HCT116 (cell line): ENCODE measurements around the gene GARIN5B. TPM values are rescaled to one million over a fixed set of nuclear protein-coding genes. Genes with fewer than 3 reads are reported as not detected.

Experiments
- ATAC-seq: fragments of 200-7000 bp; cut with Tn5 transposase; 2 replicates; pipeline ENCODE4 v1.9.1; 2020; ENCODE audit warnings: mild to moderate bottlenecking, moderate library complexity
- BruUV-seq: library from RNA; stranded (reverse); fragments of 400-500 nt; replicated peaks from 2 replicates; lab custom pipeline; 2021; lab: Mats Ljungman, UMichigan
- CTCF ChIA-PET: fragments of 300-600 bp; sonication (Branson Sonifier 250); formaldehyde crosslinking; loops from one replicate; lab custom pipeline; 2021; ENCODE audit warnings: antibody characterized with exemption; lab: Charles Lee
- POLR2A ChIA-PET: fragments of 300-600, 350-600 bp; sonication (Branson Sonifier 250); formaldehyde crosslinking; loops from one replicate; lab custom pipeline; 2021; ENCODE audit warnings: antibody characterized with exemption; lab: Charles Lee
- RAD21 ChIA-PET, 2 experiments: fragments of 300-600 bp; sonication (Branson Sonifier 250); formaldehyde crosslinking; loops; one replicate each; lab custom pipeline; 2023; ENCODE audit warnings: low total read pairs in 2 of 2; ENCODE audit not compliant: uncharacterized antibody in 2 of 2, unreplicated experiment in 2 of 2, low non-redundant PET in 1 of 2; lab: Charles Lee
- DNase-seq: peaks from one replicate; pipeline ENCODE4 v3.0.0-alpha.2; 2010; ENCODE audit warnings: low read depth, low spot score
- H2AFZ ChIP-seq: fragments of 200-600 bp; shearing (Covaris generic), sonication (generic); 2 replicates; pipeline ENCODE4 v1.6.1; 2017; ENCODE audit warnings: low read depth, mixed run types, mixed read lengths, antibody characterized with exemption, low read length; ENCODE audit not compliant: poor library complexity, severe bottlenecking
- H3K27ac ChIP-seq: 2 replicates; pipeline ENCODE4 v1.5.1; 2012; ENCODE audit warnings: low read depth, low read length
- H3K27me3 ChIP-seq: fragments of 200-600 bp; sonication (generic); 2 replicates; pipeline ENCODE4 v1.6.1; 2016; ENCODE audit warnings: mixed run types, low read length, mixed read lengths; ENCODE audit not compliant: insufficient read depth
- H3K36me3 ChIP-seq, 2 experiments: fragments of 200-500 bp in 1 of 2; fragments of 200-600 bp in 1 of 2; sonication (Bioruptor generic) in 1 of 2; sonication (generic) in 1 of 2; 2 replicates each; pipeline versions ENCODE4 v1.5.1 to v1.6.1; 2014 to 2016; ENCODE audit warnings: low read length in 2 of 2, inconsistent platforms in 1 of 2, mixed read lengths in 1 of 2, mixed run types in 1 of 2; ENCODE audit not compliant: insufficient read depth in 2 of 2, control insufficient read depth in 1 of 2
- H3K4me1 ChIP-seq, 2 experiments: fragments of 200-600 bp in 1 of 2; sonication (generic) in 1 of 2; 2 replicates each; pipeline versions ENCODE4 v1.5.1 to v1.6.1; 2012 to 2017; ENCODE audit warnings: low read length in 2 of 2, inconsistent platforms in 1 of 2, mild to moderate bottlenecking in 1 of 2, mixed read lengths in 1 of 2, mixed run types in 1 of 2, moderate library complexity in 1 of 2; ENCODE audit not compliant: insufficient read depth in 2 of 2, control insufficient read depth in 1 of 2
- H3K4me2 ChIP-seq: fragments of 200-600 bp; sonication (generic); 2 replicates; pipeline ENCODE4 v1.6.1; 2017; ENCODE audit warnings: mixed run types, low read length, mixed read lengths
- H3K4me3 ChIP-seq, 2 experiments: fragments of 200-600 bp in 1 of 2; sonication (generic) in 1 of 2; replicated peaks in 1 of 2; 2 replicates each; pipeline ENCODE4 v1.5.1; 2011 to 2016; ENCODE audit warnings: low read length in 2 of 2, control low read depth in 1 of 2, low read depth in 1 of 2, mild to moderate bottlenecking in 1 of 2, mixed read lengths in 1 of 2, mixed run types in 1 of 2
- H3K79me2 ChIP-seq: fragments of 200-600 bp; sonication (generic); 2 replicates; pipeline ENCODE4 v1.6.1; 2017; ENCODE audit warnings: mild to moderate bottlenecking, mixed run types, low read length, moderate library complexity, mixed read lengths; ENCODE audit not compliant: insufficient read depth
- H3K9ac ChIP-seq: fragments of 200-600 bp; sonication (generic); 2 replicates; pipeline ENCODE4 v1.6.1; 2016; ENCODE audit warnings: low read length, mixed read lengths
- H3K9me2 ChIP-seq: fragments of 200-600 bp; sonication (generic), shearing (Covaris generic); 2 replicates; pipeline ENCODE4 v1.6.1; 2017; ENCODE audit warnings: mixed run types, mild to moderate bottlenecking, moderate library complexity; ENCODE audit not compliant: insufficient read depth
- H3K9me3 ChIP-seq, 2 experiments: fragments of 200-500 bp in 1 of 2; fragments of 200-600 bp in 1 of 2; sonication (Bioruptor generic) in 1 of 2; sonication (generic) in 1 of 2; 2 replicates each; pipeline ENCODE4 v1.6.1; 2014 to 2017; ENCODE audit warnings: low read length in 2 of 2, mixed read lengths in 2 of 2, inconsistent platforms in 1 of 2, low read depth in 1 of 2, mild to moderate bottlenecking in 1 of 2, mixed run types in 1 of 2, moderate library complexity in 1 of 2; ENCODE audit not compliant: control insufficient read depth in 1 of 2, insufficient read depth in 1 of 2
- H4K20me1 ChIP-seq: fragments of 200-600 bp; sonication (generic), shearing (Covaris generic); 2 replicates; pipeline ENCODE4 v1.6.1; 2017; ENCODE audit warnings: mixed run types, mild to moderate bottlenecking, moderate library complexity; ENCODE audit not compliant: insufficient read depth
- ELF1 ChIP-seq: IDR thresholded peaks from 2 replicates; pipeline ENCODE4 v1.6.1; 2012; ENCODE audit warnings: low read depth, borderline replicate concordance
- EZH2 ChIP-seq: fragments of 200-600 bp; sonication (generic); IDR thresholded peaks from 2 replicates; pipeline ENCODE4 v1.6.1; 2017; ENCODE audit warnings: antibody characterized with exemption, mixed run types
- MAX ChIP-seq: IDR thresholded peaks from 2 replicates; pipeline ENCODE4 v1.6.1; 2012
- POLR2A ChIP-seq: IDR thresholded peaks from 2 replicates; pipeline ENCODE4 v1.7.0; 2011; ENCODE audit warnings: borderline replicate concordance; ENCODE audit not compliant: insufficient read depth, insufficient read length; ENCODE audit errors: extremely low read depth
- POLR2AphosphoS5 ChIP-seq: IDR thresholded peaks from 2 replicates; pipeline ENCODE4 v1.6.1; 2011; ENCODE audit warnings: mild to moderate bottlenecking, low read depth, low read length, moderate library complexity
- SRF ChIP-seq: IDR thresholded peaks from 2 replicates; pipeline ENCODE4 v1.6.1; 2012; ENCODE audit warnings: low read depth
- intact Hi-C: fragments of 100-400 bp; cut with micrococcal nuclease; formaldehyde crosslinking; loops from 2 replicates; pipeline ENCODE4 v1.10.0; 2022
- total RNA-seq: library from RNA; stranded (reverse); gene quantifications from one replicate; pipeline ENCODE4 v1.2.1, GENCODE V29; 2021; ENCODE audit not compliant: unreplicated experiment

GARIN5B gene
- total RNA-seq, 1 experiment from 2014 or later = not detected

GRCh38 chr19:55385724-55386492 is 22.8 kb upstream of the GARIN5B start, which contains the start of gene RPL28 (continued):
- TF ChIP-seq POLR2A = peak; percentile 99
- TF ChIP-seq EZH2 = no peak
- TF ChIP-seq MAX = peak; percentile 77
- TF ChIP-seq ELF1 = no peak; the same call in 1 of the 2 replicates

GRCh38 chr19:55384920-55385723 is 22.1 kb upstream of the GARIN5B start:
- ChIA-PET CTCF (interaction anchor here (0.9 to 1.4 kb wide), 2 partner anchors 243 to 244 kb away, joined by 3 to 6 read pairs; no protein-coding TSS in a partner anchor), RAD21 (interaction anchor here in 1 of 2 experiments (0.6 kb wide), 1 partner anchor 73 kb away, joined by 11 read pairs; no protein-coding TSS in a partner anchor), POLR2A (interaction anchor here (0.8 to 2.9 kb wide), 10 partner anchors 12 to 269 kb away, joined by 3 to 13 read pairs (median 6); partner anchors contain the start of genes HSPBP1, PPP6R1 and UBE2S)
- no peaks in the 10 kb centered on the region for H3K9me2 ChIP-seq
- H3K4me1 ChIP-seq = peaks cover 6 to 64% of the 10 kb centered on the region in 2 experiments; a peak in 3 of 4 replicates
- BruUV-seq = TSS peak; percentile 85
- H2AFZ ChIP-seq = no peak overlapping the region
- DNase-seq (peak; percentile 90), ATAC-seq (peak; percentile 79)
- H3K4me3 ChIP-seq = peak overlapping the region; percentile 99 to 100
- H3K9ac ChIP-seq = peak overlapping the region; percentile 94
- TF ChIP-seq MAX (peak; percentile 44), SRF (no peak), POLR2AphosphoS5 (peak; percentile 67)
- peak overlapping the region; percentile 99 for H3K27ac ChIP-seq
- no peaks in the 10 kb centered on the region for H3K27me3 ChIP-seq
- H3K9me3 ChIP-seq = no peaks in the 10 kb centered on the region
- peak overlapping the region; percentile 99 for H3K4me2 ChIP-seq
- H3K79me2 ChIP-seq = peaks cover 64% of the 10 kb centered on the region
- H3K36me3 ChIP-seq = peaks cover 18 to 42% of the 10 kb centered on the region in 2 experiments
- peaks cover 37% of the 10 kb centered on the region; the same call in 1 of the 2 replicates for H4K20me1 ChIP-seq
- intact Hi-C loops = loop anchor here (2.0 to 5.0 kb wide), 2 partner anchors 46 to 83 kb away; partner anchors contain the start of gene KMT5C
